Stimulated activated CD8-positive, alpha-beta memory T cell treated with anti-CD3 and anti-CD28 coated beads, Interleukin-2, amount 100 ng/mL, for 48 hours (primary cell): ENCODE data around the gene ULK1.
A peak's percentile ranks its signal among the peaks of the same experiment; 100 is the strongest.

Source experiments
- DNase-seq, 2 donors: peaks; one replicate each; pipeline ENCODE4 v3.0.0-alpha.2; 2020; ENCODE audit warnings: low read depth in 2 of 2

ULK1 gene

GRCh38 chr12:131919366-131920156 lies 25.1 kb downstream of the ULK1 start:
- DNase-seq, result no peak

GRCh38 chr12:131920157-131920508 lies 25.7 kb downstream of the ULK1 start:
- no peak for DNase-seq

GRCh38 chr12:131920902-131921840 lies 26.7 kb downstream of the ULK1 start:
- DNase-seq, result no peak

GRCh38 chr12:131921866-131922769 lies 27.7 kb downstream of the ULK1 start:
- DNase-seq, result no peak

GRCh38 chr12:131922772-131923171 lies 28.4 kb downstream of the ULK1 start:
- DNase-seq, result no peak

GRCh38 chr12:131923260-131923659 lies 28.8 kb downstream of the ULK1 start:
- no peak for DNase-seq

GRCh38 chr12:131927110-131928079 lies 33.0 kb downstream of the ULK1 start:
- no peak for DNase-seq

- peak in 1 of 2 donors; percentile 20 for DNase-seq
These were observed 33.8 kb downstream of the ULK1 start for GRCh38 chr12:131928080-131928710.

GRCh38 chr12:131928711-131929580 lies 34.5 kb downstream of the ULK1 start, which contains the start of gene PUS1:
PUS1 (plus strand) TSS chr12:131929276; CDS start chr12:131929723, 447 bp downstream.
- DNase-seq, result peak; percentile 86

GRCh38 chr12:131929581-131930456 lies 35.4 kb downstream of the ULK1 start:
- DNase-seq, result no peak

GRCh38 chr12:131930510-131930909 lies 36.1 kb downstream of the ULK1 start:
- no peak for DNase-seq

- no peak for DNase-seq
These were observed 39.0 kb downstream of the ULK1 start for GRCh38 chr12:131933387-131933786.

GRCh38 chr12:131934535-131934934 lies 40.1 kb downstream of the ULK1 start:
- DNase-seq, result no peak

- DNase-seq, result no peak
These were observed 43.7 kb downstream of the ULK1 start for GRCh38 chr12:131938082-131938481.

GRCh38 chr12:131939007-131939406 lies 44.6 kb downstream of the ULK1 start:
- DNase-seq, result no peak

GRCh38 chr12:131940141-131940547 lies 45.7 kb downstream of the ULK1 start:
- DNase-seq, result no peak

- no peak for DNase-seq
These were observed 46.9 kb downstream of the ULK1 start for GRCh38 chr12:131941116-131941986.
